ENCODE results near the gene FAM184A.
"Not testable (repeated sequence)": the region's sequence is repeated elsewhere in the genome, so short reads cannot be mapped to it uniquely, and the experiment has no call there.

FAM184A gene

GRCh38 chr6:119052292-119052889 is 26.1 kb downstream of the FAM184A start:
- no peak for DNase-seq

GRCh38 chr6:119044255-119044654 is 34.2 kb downstream of the FAM184A start:
- no peak for DNase-seq

- DNase-seq = no peak
These were observed 34.7 kb downstream of the FAM184A start for GRCh38 chr6:119043783-119044182.

- DNase-seq = no peak
These were observed 35.2 kb downstream of the FAM184A start for GRCh38 chr6:119043265-119043664.

GRCh38 chr6:119040636-119041035 is 37.8 kb downstream of the FAM184A start:
- no peak for DNase-seq

- no peak for DNase-seq
These were observed 38.2 kb downstream of the FAM184A start for GRCh38 chr6:119040229-119040628.

- no peak for DNase-seq
These were observed 40.4 kb downstream of the FAM184A start for GRCh38 chr6:119037941-119038623.

- no peak for DNase-seq
These were observed 41.2 kb downstream of the FAM184A start for GRCh38 chr6:119037264-119037663.

GRCh38 chr6:119036081-119036480 is 42.4 kb downstream of the FAM184A start:
- no peak for DNase-seq

GRCh38 chr6:119035459-119035858 is 43.0 kb downstream of the FAM184A start:
- no peak for DNase-seq

- no peak for DNase-seq
These were observed 43.5 kb downstream of the FAM184A start for GRCh38 chr6:119034827-119035458.

GRCh38 chr6:119032428-119032827 is 46.0 kb downstream of the FAM184A start:
- no peak for DNase-seq

GRCh38 chr6:119030759-119031158 is 47.7 kb downstream of the FAM184A start:
- no peak for DNase-seq

GRCh38 chr6:119028091-119028490 is 50.4 kb downstream of the FAM184A start:
- no peak for DNase-seq

GRCh38 chr6:119027465-119027864 is 51.0 kb downstream of the FAM184A start:
- no peak for DNase-seq

- DNase-seq = no peak
These were observed 51.6 kb downstream of the FAM184A start for GRCh38 chr6:119026822-119027221.

GRCh38 chr6:119025793-119026192 is 52.7 kb downstream of the FAM184A start:
- DNase-seq = no peak

GRCh38 chr6:119024111-119024510 is 54.4 kb downstream of the FAM184A start:
- no peak for DNase-seq

- no peak for DNase-seq
These were observed 55.7 kb downstream of the FAM184A start for GRCh38 chr6:119022796-119023195.

- no peak for DNase-seq
These were observed 57.6 kb downstream of the FAM184A start for GRCh38 chr6:119020597-119021561.

GRCh38 chr6:119015165-119015564 is 63.3 kb downstream of the FAM184A start:
- not testable (repeated sequence) for DNase-seq

- no peak for DNase-seq
These were observed 65.9 kb downstream of the FAM184A start for GRCh38 chr6:119012521-119012920.

GRCh38 chr6:119009266-119009665 is 69.2 kb downstream of the FAM184A start:
- not testable (repeated sequence) for DNase-seq
